MM.1S (cell line): ENCODE data around the gene CLCN7.

Experiments
- CTCF ChIP-seq: fragments of 300-600 bp; sonication (generic); IDR thresholded peaks from 2 replicates; pipeline ENCODE4 v1.5.1; 2016; ENCODE audit warnings: antibody characterized with exemption, low read length, mixed read lengths
- EZH2phosphoT487 ChIP-seq: fragments of 300-600 bp; sonication (generic); IDR thresholded peaks from 2 replicates; pipeline ENCODE4 v1.6.1; 2018; ENCODE audit warnings: antibody characterized with exemption, low read length

GRCh38 chr16:1398351-1398750 lies 76.5 kb downstream of the CLCN7 start:
- no peak for TF ChIP-seq EZH2phosphoT487
- TF ChIP-seq CTCF: no peak
